ENCODE measurements around the gene ABCA3. TPM values are rescaled to one million over a fixed set of nuclear protein-coding genes. Genes with fewer than 3 reads are reported as not detected.
A peak's percentile ranks its signal among the peaks of the same experiment; 100 is the strongest.

ABCA3 gene
- total RNA-seq, 1 experiment from 2014 or later: 58.4 TPM

DNA sequence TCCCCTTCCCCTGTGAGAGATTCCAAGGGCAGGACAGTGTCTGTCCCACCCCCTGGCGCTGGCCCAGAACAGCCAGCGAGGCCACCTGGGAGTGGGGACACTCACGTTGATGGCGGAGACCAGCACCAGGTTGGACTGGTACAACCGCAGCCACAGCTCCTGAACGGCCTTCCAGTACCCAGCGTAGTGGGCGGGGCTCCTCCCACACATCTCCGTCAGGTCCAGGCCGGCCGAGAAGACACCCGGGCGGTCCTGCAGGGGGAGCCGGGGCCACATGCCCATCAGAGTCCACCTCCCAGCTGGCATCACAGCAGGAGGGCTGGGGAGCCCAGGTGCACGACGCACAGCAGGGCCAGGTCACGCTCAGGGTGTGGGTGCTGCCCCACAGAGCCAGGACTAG, 96.2 kb downstream of the ABCA3 start:
- in situ Hi-C loops (cut with HindIII; ENCODE audit: low pct_unique_long_range_greater_than_20kb, low sequenced_read_pairs) (no loop called here), intact Hi-C loops (cut with micrococcal nuclease; ENCODE audit: unreplicated experiment) (no loop called here)
- TF ChIP-seq, protein P1, sequence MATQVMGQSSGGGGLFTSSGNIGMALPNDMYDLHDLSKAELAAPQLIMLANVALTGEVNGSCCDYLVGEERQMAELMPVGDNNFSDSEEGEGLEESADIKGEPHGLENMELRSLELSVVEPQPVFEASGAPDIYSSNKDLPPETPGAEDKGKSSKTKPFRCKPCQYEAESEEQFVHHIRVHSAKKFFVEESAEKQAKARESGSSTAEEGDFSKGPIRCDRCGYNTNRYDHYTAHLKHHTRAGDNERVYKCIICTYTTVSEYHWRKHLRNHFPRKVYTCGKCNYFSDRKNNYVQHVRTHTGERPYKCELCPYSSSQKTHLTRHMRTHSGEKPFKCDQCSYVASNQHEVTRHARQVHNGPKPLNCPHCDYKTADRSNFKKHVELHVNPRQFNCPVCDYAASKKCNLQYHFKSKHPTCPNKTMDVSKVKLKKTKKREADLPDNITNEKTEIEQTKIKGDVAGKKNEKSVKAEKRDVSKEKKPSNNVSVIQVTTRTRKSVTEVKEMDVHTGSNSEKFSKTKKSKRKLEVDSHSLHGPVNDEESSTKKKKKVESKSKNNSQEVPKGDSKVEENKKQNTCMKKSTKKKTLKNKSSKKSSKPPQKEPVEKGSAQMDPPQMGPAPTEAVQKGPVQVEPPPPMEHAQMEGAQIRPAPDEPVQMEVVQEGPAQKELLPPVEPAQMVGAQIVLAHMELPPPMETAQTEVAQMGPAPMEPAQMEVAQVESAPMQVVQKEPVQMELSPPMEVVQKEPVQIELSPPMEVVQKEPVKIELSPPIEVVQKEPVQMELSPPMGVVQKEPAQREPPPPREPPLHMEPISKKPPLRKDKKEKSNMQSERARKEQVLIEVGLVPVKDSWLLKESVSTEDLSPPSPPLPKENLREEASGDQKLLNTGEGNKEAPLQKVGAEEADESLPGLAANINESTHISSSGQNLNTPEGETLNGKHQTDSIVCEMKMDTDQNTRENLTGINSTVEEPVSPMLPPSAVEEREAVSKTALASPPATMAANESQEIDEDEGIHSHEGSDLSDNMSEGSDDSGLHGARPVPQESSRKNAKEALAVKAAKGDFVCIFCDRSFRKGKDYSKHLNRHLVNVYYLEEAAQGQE (IDR thresholded peaks at IDR 0.05; ENCODE audit: insufficient read depth in 1 of 2, low read depth in 2 of 2, low read length in 1 of 2): no peak
- TF ChIP-seq TCF7L2 (IDR thresholded peaks at IDR 0.05; ENCODE audit: low read depth, low read length): no peak
- TF ChIP-seq, protein P2, sequence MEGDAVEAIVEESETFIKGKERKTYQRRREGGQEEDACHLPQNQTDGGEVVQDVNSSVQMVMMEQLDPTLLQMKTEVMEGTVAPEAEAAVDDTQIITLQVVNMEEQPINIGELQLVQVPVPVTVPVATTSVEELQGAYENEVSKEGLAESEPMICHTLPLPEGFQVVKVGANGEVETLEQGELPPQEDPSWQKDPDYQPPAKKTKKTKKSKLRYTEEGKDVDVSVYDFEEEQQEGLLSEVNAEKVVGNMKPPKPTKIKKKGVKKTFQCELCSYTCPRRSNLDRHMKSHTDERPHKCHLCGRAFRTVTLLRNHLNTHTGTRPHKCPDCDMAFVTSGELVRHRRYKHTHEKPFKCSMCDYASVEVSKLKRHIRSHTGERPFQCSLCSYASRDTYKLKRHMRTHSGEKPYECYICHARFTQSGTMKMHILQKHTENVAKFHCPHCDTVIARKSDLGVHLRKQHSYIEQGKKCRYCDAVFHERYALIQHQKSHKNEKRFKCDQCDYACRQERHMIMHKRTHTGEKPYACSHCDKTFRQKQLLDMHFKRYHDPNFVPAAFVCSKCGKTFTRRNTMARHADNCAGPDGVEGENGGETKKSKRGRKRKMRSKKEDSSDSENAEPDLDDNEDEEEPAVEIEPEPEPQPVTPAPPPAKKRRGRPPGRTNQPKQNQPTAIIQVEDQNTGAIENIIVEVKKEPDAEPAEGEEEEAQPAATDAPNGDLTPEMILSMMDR (IDR thresholded peaks at IDR 0.05): peak; percentile 51; the same call in 1 of the 2 replicates
- no peak for TF ChIP-seq POLR2AphosphoS5 (IDR thresholded peaks at IDR 0.05; ENCODE audit: low read depth, low read length)
- no peak for TF ChIP-seq SIN3A (IDR thresholded peaks at IDR 0.05; ENCODE audit: borderline replicate concordance, insufficient read depth, low read depth, low read length)
- BruUV-seq (replicated peaks): no TSS peak
- ATAC-seq: peak; percentile 36
- H3K36me3 ChIP-seq (ENCODE audit: control insufficient read depth, insufficient read depth, low read length): peaks cover 2% of the 10 kb centered on the region
- no peak overlapping the region for H3K27ac ChIP-seq (ENCODE audit: low read length)
- H3K27me3 ChIP-seq (ENCODE audit: control insufficient read depth, insufficient read depth, low read length): no peaks in the 10 kb centered on the region
- peaks cover 2% of the 10 kb centered on the region; the same call in 1 of the 2 replicates for H3K4me1 ChIP-seq (ENCODE audit: control insufficient read depth, insufficient read depth, low read length)
- no peak for DNase-seq (ENCODE audit: low read depth, low spot score)
- POLR2A ChIA-PET: no interaction called here
- H3K4me3 ChIP-seq (ENCODE audit: low read depth in 2 of 2, low read length in 2 of 2): no peak overlapping the region
- CTCF ChIA-PET: no interaction called here
- no peaks in the 10 kb centered on the region for H3K9me3 ChIP-seq (ENCODE audit: control insufficient read depth, insufficient read depth, low read depth, low read length)

GRCh38 chr16:2243781-2244180, 96.7 kb downstream of the ABCA3 start:
- H3K36me3 ChIP-seq (ENCODE audit: control insufficient read depth, insufficient read depth, low read length): peaks cover 2% of the 10 kb centered on the region
- ChIA-PET POLR2A (no interaction called here), CTCF (no interaction called here)
- peaks cover 3% of the 10 kb centered on the region; the same call in 1 of the 2 replicates for H3K4me1 ChIP-seq (ENCODE audit: control insufficient read depth, insufficient read depth, low read length)
- H3K27me3 ChIP-seq (ENCODE audit: control insufficient read depth, insufficient read depth, low read length): no peaks in the 10 kb centered on the region
- intact Hi-C loops (cut with micrococcal nuclease; ENCODE audit: unreplicated experiment) (no loop called here), in situ Hi-C loops (cut with HindIII; ENCODE audit: low pct_unique_long_range_greater_than_20kb, low sequenced_read_pairs) (no loop called here)
- H3K4me3 ChIP-seq (ENCODE audit: low read depth in 2 of 2, low read length in 2 of 2): no peak overlapping the region
- ATAC-seq: no peak
- TF ChIP-seq TCF7L2 (IDR thresholded peaks at IDR 0.05; ENCODE audit: low read depth, low read length): no peak
- TF ChIP-seq, protein P2 (IDR thresholded peaks at IDR 0.05): no peak
- TF ChIP-seq, protein P1 (IDR thresholded peaks at IDR 0.05; ENCODE audit: insufficient read depth in 1 of 2, low read depth in 2 of 2, low read length in 1 of 2): no peak
- no peak for TF ChIP-seq POLR2AphosphoS5 (IDR thresholded peaks at IDR 0.05; ENCODE audit: low read depth, low read length)
- no peak for TF ChIP-seq SIN3A (IDR thresholded peaks at IDR 0.05; ENCODE audit: borderline replicate concordance, insufficient read depth, low read depth, low read length)
- no peaks in the 10 kb centered on the region for H3K9me3 ChIP-seq (ENCODE audit: control insufficient read depth, insufficient read depth, low read depth, low read length)
- DNase-seq (ENCODE audit: low read depth, low spot score): no peak
- no TSS peak for BruUV-seq (replicated peaks)
- no peak overlapping the region for H3K27ac ChIP-seq (ENCODE audit: low read length)
